Rectal smooth muscle tissue (tissue), 1 donor: ENCODE data around the gene NR1D2.
"Not testable (repeated sequence)": the region's sequence is repeated elsewhere in the genome, so short reads cannot be mapped to it uniquely, and the experiment has no call there.

ENCODE experiments used
- H3K27ac ChIP-seq: one replicate; pipeline ENCODE4 v1.7.0; 2013; ENCODE audit warnings: low read depth, low read length, inconsistent platforms
- H3K27me3 ChIP-seq: one replicate; pipeline ENCODE4 v1.7.0; 2013; ENCODE audit warnings: low read length; ENCODE audit not compliant: control insufficient read depth, insufficient read depth
- H3K36me3 ChIP-seq: one replicate; pipeline ENCODE4 v1.7.0; 2013; ENCODE audit warnings: low read length; ENCODE audit not compliant: control insufficient read depth, insufficient read depth
- H3K4me1 ChIP-seq: one replicate; pipeline ENCODE4 v1.7.0; 2013; ENCODE audit warnings: low read length; ENCODE audit not compliant: control insufficient read depth, insufficient read depth
- H3K4me3 ChIP-seq: one replicate; pipeline ENCODE4 v1.7.0; 2013; ENCODE audit warnings: low read length
- H3K9ac ChIP-seq: one replicate; pipeline ENCODE4 v1.7.0; 2013; ENCODE audit warnings: low read length

The NR1D2 gene

GRCh38 chr3:24026665-24027064 lies 81.6 kb downstream of the NR1D2 start:
- not testable (repeated sequence) for H3K36me3 ChIP-seq, H3K27ac ChIP-seq, H3K4me3 ChIP-seq, H3K9ac ChIP-seq, H3K4me1 ChIP-seq, H3K27me3 ChIP-seq

DNA sequence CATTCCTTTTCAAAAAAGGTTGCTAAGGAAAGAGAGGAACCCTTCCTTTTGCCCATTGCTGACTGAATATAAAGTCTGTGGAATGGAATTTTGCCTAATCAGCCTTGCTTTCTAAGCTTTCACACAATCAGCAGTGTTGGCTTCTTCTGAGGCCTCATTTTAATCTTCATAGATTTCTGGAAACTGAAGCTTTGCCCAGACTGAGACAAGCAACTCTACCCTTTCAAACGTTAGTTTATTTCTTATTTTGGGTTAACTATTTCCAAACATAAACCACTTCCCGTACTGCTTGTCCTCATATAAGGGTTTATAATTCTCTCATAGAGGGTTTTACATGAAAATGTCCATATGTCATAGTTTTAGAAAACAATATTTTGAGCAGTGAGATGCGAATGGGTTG lies 82.9 kb downstream of the NR1D2 start:
- no peaks in the 10 kb centered on the region for H3K4me1 ChIP-seq
- H3K9ac ChIP-seq: no peak overlapping the region
- no peak overlapping the region for H3K27ac ChIP-seq
- no peaks in the 10 kb centered on the region for H3K27me3 ChIP-seq
- no peaks in the 10 kb centered on the region for H3K36me3 ChIP-seq
- no peak overlapping the region for H3K4me3 ChIP-seq
